Superior temporal gyrus (tissue), 1 donor: ENCODE measurements around the gene RILPL2.
"Not testable (repeated sequence)": the region's sequence is repeated elsewhere in the genome, so short reads cannot be mapped to it uniquely, and the experiment has no call there.

Experiments used
- DNase-seq: peaks from one replicate; pipeline ENCODE4 v3.0.0-alpha.2; 2016; ENCODE audit errors: extremely low spot score

RILPL2 gene

GRCh38 chr12:123436017-123436964, at the start of gene RILPL2:
RILPL2 (minus strand) TSS chr12:123436684; CDS start chr12:123436420, 264 bp downstream.
- peak; percentile 65 for DNase-seq

DNA sequence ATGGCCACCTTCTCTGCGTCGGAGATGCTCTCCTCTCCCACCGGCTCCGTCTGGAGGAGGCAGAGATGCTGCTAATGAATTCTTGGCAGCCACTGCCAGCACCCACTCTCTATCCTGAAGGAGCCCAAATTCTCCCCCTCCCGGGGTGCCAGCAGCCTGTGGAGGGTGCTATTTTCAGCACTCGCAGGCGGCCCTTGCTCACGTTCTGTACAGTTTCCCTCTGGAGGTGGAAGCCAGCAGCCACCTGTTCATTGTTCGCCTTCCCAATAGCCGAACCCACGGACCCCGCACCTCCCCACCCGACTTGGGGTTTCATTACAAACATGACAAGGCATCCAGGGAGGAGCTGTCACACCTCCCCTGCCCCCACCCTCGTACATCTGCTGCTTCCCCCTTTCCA, 49.3 kb upstream of the RILPL2 start:
- no peak for DNase-seq

GRCh38 chr12:123483602-123484248, 47.2 kb upstream of the RILPL2 start:
- no peak for DNase-seq

GRCh38 chr12:123482876-123483275, 46.4 kb upstream of the RILPL2 start:
- no peak for DNase-seq

- DNase-seq = not testable (repeated sequence)
These were observed 44.8 kb upstream of the RILPL2 start for GRCh38 chr12:123481251-123481650.

DNA sequence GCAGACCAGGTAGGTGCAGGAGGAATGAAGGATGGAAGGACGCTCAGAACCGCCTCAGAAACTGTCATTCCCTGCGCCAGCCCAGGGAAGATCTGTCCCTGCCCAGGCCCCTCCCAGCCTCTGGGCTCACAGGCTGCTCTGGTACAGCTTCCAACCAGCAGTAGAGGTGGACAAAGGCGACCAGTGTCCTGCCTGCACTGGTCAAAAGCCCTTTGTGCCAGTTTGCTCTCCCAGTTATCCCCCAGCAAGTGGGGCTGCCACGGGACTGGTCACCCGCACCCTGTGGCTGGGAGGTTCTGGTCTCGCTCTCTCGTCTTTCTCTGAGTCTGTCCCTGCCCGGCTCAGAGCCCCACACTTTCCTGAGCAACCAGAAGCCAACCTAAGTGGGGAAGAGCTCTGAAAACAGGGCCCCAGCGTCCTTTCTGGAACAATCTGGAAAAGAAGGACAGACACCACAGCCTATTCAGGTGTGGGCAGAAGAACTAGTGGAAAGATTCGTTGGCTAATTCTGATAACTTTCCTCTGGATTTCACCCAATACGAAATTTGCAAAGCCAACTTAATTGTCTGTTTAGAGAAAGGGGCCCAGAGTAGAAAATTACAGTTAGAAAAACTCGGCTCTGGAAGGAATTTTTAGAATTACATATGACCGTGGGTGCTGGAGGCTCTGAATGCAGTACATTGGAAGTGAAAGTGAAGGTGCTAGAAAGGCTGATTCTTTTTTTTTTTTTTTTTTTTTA, 43.1 kb upstream of the RILPL2 start:
- DNase-seq = peak; percentile 95

- peak; percentile 91 for DNase-seq
These were observed 42.3 kb upstream of the RILPL2 start for GRCh38 chr12:123478762-123479161.

- no peak for DNase-seq
These were observed 41.6 kb upstream of the RILPL2 start for GRCh38 chr12:123478069-123478468.

- no peak for DNase-seq
These were observed 38.8 kb upstream of the RILPL2 start for GRCh38 chr12:123475246-123475703.

DNA sequence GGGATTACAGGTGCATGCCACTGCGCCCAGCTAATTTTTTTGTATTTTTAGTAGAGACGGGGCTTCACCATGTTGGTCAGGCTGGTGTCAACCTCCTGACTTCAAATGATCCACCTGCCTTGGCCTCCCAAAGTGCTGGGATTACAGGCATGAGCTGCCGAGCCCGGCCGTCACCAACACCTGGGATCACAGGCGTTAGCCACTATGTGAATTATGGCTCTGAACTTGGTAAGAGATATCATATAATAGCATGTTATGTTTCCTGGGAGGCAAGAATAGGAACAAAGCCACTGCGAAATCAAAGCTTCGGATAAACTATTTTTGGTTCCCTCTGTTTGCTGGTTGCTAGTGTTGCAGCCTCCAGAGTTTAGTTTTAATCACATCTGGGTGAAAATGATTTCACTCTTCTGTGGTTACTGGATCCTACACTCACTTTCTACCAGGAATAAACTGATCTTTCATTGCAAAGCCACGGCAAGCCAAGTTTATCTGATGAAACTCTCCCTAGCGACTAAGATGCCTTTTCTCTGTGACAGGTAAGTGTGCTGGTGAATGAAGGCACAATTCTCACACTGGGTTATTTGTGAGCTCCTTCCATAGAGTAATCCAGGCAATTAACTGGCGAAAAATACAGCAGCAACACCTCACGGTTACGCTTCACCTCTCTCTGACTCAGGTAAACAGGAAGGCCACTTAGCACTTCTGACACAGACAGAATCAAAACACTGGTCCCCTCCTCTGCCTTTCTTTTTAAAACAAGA, 38.2 kb upstream of the RILPL2 start:
- DNase-seq = no peak

GRCh38 chr12:123472438-123472849, 36.0 kb upstream of the RILPL2 start:
- DNase-seq = no peak

DNA sequence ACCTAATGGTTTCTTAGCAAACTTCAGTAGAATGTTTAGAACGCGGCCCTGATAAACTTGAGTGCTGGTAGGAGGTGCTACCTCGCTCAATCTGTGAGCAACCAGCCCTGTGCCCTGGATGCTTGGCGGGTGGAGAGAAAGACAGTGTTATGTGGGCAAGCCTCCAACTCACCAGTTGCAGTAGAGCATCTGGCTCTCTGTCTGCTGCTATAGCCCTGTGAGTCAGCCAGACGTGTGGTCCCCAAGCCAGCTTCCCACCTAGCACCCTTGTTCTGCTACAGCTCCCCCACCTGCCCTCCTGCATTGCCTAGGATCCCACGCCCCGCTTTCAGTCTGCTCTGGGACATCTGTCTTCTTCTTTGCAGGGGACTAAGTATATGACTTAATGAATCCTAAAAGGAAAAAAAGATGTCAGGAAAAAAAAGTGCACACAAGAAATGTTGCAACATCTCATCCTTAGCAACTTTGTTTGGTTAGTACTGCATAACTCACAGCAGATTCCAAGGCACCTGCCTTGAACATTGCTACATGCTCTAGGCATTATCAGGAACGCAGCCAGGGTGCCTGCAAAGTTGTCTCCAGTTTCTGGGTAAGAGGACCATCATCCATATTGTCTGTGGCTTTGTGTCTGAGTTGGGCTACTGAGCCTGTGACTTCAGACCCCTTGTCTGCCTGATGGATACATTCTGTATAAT, 35.0 kb upstream of the RILPL2 start:
- peak; percentile 70 for DNase-seq

DNA sequence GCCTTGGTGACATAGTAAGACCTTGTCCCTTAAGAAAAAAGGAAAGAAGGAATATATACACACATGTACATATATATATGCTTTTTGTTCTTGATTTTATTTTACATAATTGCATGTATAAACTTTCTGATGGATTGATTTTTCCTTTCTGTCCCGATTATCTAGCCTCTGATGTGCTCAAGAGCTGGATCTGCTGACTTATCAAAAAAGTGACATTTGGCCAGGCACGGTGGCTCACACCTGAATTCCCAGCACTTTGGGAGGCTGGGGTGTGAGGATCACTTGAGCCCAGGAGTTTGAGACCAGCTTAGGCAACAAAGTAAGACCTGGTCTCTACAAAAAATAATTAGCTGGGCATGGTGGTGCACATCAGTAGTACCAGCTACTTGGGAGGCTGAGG, 33.5 kb upstream of the RILPL2 start:
- no peak for DNase-seq

DNA sequence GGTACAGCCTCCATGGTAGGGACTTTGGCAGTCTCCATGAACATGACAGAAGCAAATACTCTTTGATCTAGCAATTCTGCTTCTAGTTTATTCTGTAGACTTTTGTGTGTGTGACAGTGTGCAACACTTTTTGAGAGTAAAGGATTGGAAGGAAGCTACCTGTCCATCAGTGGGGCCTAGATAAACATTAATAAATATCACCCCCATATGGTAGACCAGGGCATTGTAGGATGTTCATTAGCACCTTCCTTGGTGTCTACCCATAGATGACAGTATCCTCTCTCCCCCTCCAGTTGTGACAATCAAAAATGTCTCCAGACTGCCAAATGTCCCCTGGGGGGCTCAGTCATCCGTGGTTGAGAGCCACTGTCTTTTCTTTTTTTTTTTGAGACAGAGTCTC, 32.3 kb upstream of the RILPL2 start:
- no peak for DNase-seq

DNA sequence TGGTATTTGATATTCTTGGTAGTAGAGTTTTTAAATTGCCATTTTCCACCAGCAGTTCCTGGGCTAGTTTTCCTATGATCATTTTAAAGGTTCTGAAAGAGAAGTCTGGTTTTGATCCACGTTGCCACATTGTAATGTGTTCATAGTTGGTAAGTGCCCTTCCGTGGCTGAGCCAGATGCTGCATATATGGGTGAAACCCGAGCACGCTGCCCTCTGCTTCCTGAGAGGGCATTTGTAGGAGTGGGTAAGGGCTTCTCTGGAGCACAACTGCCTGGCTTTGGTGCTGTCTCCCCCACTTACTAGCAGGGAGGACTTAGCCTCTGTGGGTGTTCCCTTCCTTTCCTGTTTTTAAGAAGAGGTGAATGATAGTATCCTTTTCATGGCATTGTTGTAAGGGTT, 28.6 kb upstream of the RILPL2 start:
- no peak for DNase-seq

GRCh38 chr12:123463174-123463573, 26.7 kb upstream of the RILPL2 start:
- not testable (repeated sequence) for DNase-seq

DNA sequence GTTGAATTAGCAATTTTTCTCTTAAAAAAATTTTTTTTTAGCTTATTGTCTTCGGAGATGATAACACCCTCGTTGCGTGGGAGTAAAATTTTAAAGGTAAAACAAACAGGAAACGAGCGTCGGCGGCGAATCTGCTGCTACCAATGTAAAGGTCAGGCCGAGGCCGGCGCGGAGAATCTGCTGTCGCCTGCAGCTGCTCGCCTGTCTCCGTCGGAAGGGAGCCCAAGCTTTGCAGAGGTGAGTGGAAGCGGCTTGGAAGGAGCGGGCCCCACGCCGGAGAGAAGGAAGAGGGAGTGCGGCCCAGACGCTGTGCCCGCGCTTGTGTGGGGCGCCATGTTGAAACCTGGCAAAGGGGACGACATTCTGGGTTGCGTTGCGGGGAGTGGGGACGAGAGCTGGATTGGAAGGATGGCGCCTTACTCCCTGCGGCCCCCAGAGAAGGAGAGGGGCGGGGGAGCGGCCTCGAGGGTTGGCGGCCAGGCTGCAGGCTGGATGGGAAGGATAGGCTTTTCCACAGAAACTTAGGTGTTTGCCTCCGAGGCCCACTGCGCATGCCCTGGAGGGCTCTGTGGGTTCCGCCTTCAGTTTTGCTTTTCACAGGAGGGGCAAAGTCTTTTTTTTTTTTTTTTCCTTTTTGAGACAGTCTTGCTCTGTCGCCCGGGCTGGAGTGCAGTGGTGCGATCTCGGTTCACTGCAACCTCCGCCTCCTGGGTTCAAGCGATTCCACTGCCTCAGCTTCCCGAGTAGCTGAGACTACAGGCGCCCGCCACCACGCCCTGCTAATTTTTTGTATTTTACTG, 21.7 kb upstream of the RILPL2 start, which contains the start of gene SNRNP35:
SNRNP35 (plus strand) TSS at position 160 of the 800 bp plus-strand sequence. CDS start 7,402 bp downstream, outside the sequence.
- DNase-seq = peak; percentile 89

DNA sequence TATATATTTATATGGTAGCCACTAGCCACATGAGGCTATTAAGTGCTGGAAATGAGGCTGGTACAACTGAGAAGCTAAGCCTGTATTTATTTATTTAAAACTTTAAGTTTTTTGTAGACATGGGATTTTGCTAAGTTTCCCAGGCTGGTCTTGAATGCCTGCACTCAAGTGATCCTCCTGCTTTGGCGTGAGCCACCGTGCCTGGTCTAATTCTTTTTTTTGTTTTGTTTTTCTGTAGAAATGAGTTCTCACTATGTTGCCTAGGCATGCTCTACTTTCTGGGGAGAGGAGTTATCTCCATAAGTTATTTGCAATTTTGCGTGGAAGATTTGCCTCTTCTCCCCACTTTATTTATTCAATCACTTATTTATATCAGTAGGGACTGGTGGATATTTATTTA, 16.7 kb upstream of the RILPL2 start:
- DNase-seq = no peak

DNA sequence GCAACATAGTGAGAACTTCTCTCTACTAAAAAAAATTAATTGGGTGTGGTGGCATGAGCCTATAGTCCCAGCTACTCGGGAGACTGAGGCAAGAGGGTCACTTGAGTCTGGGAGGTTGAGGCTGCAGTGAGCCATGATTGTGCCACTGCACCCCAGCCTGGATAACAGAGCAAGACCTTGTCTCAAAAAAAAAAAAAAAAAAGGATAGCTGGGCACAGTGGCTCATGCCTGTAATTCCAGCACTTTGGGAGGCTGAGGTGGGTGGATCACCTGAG, 15.7 kb upstream of the RILPL2 start:
- DNase-seq = not testable (repeated sequence)

- DNase-seq = no peak
These were observed 14.2 kb upstream of the RILPL2 start for GRCh38 chr12:123450636-123451035.
